ENCODE measurements around the gene VNN1. TPM values are rescaled to one million over a fixed set of nuclear protein-coding genes. Genes with fewer than 3 reads are reported as not detected.

VNN1 gene
- total RNA-seq, 2 donors from 2014 or later, result 0.19 to 1.1 TPM

- H3K36me3 ChIP-seq, result no peaks in the 10 kb centered on the region
- no peaks in the 10 kb centered on the region for H3K27me3 ChIP-seq
- H3K4me1 ChIP-seq, result no peaks in the 10 kb centered on the region
- no peak overlapping the region for H3K27ac ChIP-seq
- H3K9me3 ChIP-seq, result no peaks in the 10 kb centered on the region
- DNase-seq (ENCODE audit: low spot score), result no peak
- TF ChIP-seq, protein P1, sequence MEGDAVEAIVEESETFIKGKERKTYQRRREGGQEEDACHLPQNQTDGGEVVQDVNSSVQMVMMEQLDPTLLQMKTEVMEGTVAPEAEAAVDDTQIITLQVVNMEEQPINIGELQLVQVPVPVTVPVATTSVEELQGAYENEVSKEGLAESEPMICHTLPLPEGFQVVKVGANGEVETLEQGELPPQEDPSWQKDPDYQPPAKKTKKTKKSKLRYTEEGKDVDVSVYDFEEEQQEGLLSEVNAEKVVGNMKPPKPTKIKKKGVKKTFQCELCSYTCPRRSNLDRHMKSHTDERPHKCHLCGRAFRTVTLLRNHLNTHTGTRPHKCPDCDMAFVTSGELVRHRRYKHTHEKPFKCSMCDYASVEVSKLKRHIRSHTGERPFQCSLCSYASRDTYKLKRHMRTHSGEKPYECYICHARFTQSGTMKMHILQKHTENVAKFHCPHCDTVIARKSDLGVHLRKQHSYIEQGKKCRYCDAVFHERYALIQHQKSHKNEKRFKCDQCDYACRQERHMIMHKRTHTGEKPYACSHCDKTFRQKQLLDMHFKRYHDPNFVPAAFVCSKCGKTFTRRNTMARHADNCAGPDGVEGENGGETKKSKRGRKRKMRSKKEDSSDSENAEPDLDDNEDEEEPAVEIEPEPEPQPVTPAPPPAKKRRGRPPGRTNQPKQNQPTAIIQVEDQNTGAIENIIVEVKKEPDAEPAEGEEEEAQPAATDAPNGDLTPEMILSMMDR (IDR thresholded peaks at IDR 0.05), result no peak
- H3K4me3 ChIP-seq, result no peak overlapping the region
Measured at GRCh38 chr6:132634796-132635195, 79.1 kb downstream of the VNN1 start.

DNA sequence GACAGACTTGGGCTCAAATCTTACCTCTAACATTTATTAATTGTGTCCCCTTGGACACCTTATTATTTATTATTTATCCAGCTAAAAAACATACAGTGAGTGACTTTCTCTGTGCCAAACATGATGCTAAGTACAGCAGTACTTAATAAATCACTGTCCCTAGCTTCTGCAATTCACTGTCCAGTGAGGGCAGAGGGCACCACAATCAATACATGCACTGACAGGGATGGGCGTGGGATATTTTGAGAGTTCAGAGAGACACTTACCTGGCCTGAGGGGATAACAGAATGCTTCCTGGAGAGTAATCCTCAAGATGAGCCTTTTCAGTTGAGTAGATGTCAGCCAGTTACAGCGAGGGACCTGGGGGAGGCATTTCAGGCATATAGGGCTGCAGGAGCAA is 80.5 kb downstream of the VNN1 start:
- H3K4me1 ChIP-seq, result no peaks in the 10 kb centered on the region
- H3K4me3 ChIP-seq, result no peak overlapping the region
- H3K9me3 ChIP-seq, result no peaks in the 10 kb centered on the region
- DNase-seq (ENCODE audit: low spot score), result no peak
- H3K27ac ChIP-seq, result no peak overlapping the region
- no peaks in the 10 kb centered on the region for H3K27me3 ChIP-seq
- TF ChIP-seq, protein P1 (IDR thresholded peaks at IDR 0.05), result no peak
- no peaks in the 10 kb centered on the region for H3K36me3 ChIP-seq

Other genes with a start within 250 kb of the VNN1 start
- gene STX7, start 200.9 kb downstream of the VNN1 start, total RNA-seq, result 10 to 100 TPM; 27.0 to 39.9 TPM
- not detected for gene TAAR9, start 175.8 kb downstream of the VNN1 start, total RNA-seq
- not detected for gene TAAR8, start 161.4 kb downstream of the VNN1 start, total RNA-seq
- not detected for gene TAAR6, start 143.7 kb downstream of the VNN1 start, total RNA-seq
- gene TAAR5, start 124.3 kb downstream of the VNN1 start, total RNA-seq, result not detected
- gene TAAR2, start 89.8 kb downstream of the VNN1 start, total RNA-seq, result not detected
- not detected for gene TAAR1, start 54.9 kb downstream of the VNN1 start, total RNA-seq
- gene VNN2, start 43.8 kb upstream of the VNN1 start, total RNA-seq, result 1 to 10 TPM; 3.8 to 5.8 TPM
- gene SLC18B1, start 84.6 kb upstream of the VNN1 start, total RNA-seq, result 1 to 10 TPM; 3.2 to 3.9 TPM
- gene RPS12, start 100.5 kb upstream of the VNN1 start, total RNA-seq, result 1,000 to 10,000 TPM in 1 of 2 donors, 100 to 1,000 TPM in 1; 609 to 1,510 TPM